DMS79 (cell line): ENCODE measurements around the gene NEDD4L.

Experiments
- DNase-seq: peaks from one replicate; lab custom pipeline; 2025; lab: John Stamatoyannopoulos, UW

NEDD4L gene

GRCh38 chr18:58398648-58399398, 354.8 kb downstream of the NEDD4L start:
- DNase-seq, result no peak

GRCh38 chr18:58400331-58400870, 356.4 kb downstream of the NEDD4L start:
- DNase-seq, result no peak

- no peak for DNase-seq
These were observed 357.2 kb downstream of the NEDD4L start for GRCh38 chr18:58401191-58401590.

GRCh38 chr18:58402247-58402646, 358.2 kb downstream of the NEDD4L start:
- peak; percentile 72 for DNase-seq

- no peak for DNase-seq
These were observed 359.1 kb downstream of the NEDD4L start for GRCh38 chr18:58402951-58403702.

- DNase-seq, result no peak
These were observed 359.9 kb downstream of the NEDD4L start for GRCh38 chr18:58403799-58404455.

GRCh38 chr18:58405107-58405898, 361.3 kb downstream of the NEDD4L start:
- peak; percentile 17 for DNase-seq

GRCh38 chr18:58407263-58407648, 363.2 kb downstream of the NEDD4L start:
- DNase-seq, result no peak

- DNase-seq, result no peak
These were observed 363.8 kb downstream of the NEDD4L start for GRCh38 chr18:58407649-58408407.

- DNase-seq, result no peak
These were observed 364.6 kb downstream of the NEDD4L start for GRCh38 chr18:58408665-58409064.

GRCh38 chr18:58409802-58410445, 365.9 kb downstream of the NEDD4L start:
- no peak for DNase-seq

- no peak for DNase-seq
These were observed 367.3 kb downstream of the NEDD4L start for GRCh38 chr18:58411323-58411722.

- DNase-seq, result no peak
These were observed 369.0 kb downstream of the NEDD4L start for GRCh38 chr18:58412844-58413666.

- no peak for DNase-seq
These were observed 369.9 kb downstream of the NEDD4L start for GRCh38 chr18:58413667-58414628.

- DNase-seq, result no peak
These were observed 372.1 kb downstream of the NEDD4L start for GRCh38 chr18:58416014-58416703.

- DNase-seq, result no peak
These were observed 373.0 kb downstream of the NEDD4L start for GRCh38 chr18:58416704-58417683.

- no peak for DNase-seq
These were observed 373.7 kb downstream of the NEDD4L start for GRCh38 chr18:58417752-58418151.
